Activated CD4-positive, alpha-beta T cell treated with anti-CD3 and anti-CD28 coated beads, Interleukin-2, Interleukin-4, amounts not matched to agents 100 ng/mL and 50 ng/mL, durations not matched to agents 16 hours and 8 hours (primary cell): Measurements from ENCODE around the gene DGKE.

Experiments
- DNase-seq: peaks from one replicate; pipeline ENCODE4 v3.0.0-alpha.2; 2020; ENCODE audit warnings: low spot score

The DGKE gene

GRCh38 chr17:56891751-56892150 lies 57.8 kb downstream of the DGKE start:
- no peak for DNase-seq

GRCh38 chr17:56892333-56892732 lies 58.4 kb downstream of the DGKE start:
- no peak for DNase-seq

DNA sequence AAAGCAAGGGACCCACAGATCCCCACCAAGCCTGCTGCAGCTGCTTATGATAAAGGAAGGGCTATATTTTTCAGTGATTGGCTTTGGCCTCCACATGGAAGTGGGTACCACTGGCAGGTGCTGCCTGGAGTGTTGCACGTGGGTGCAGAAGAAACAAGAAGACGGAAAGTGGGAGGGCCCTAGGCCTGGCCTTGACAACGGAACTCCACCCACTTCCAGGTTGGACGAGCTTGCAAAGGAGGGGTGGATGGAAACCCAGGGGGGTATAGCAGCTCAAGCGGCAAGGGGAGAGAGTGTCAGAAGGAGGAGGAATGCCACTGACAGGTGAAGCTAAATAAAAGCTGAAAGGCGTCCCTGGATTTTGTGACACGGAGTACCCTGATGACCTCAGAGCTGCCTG lies 59.6 kb downstream of the DGKE start:
- no peak for DNase-seq

DNA sequence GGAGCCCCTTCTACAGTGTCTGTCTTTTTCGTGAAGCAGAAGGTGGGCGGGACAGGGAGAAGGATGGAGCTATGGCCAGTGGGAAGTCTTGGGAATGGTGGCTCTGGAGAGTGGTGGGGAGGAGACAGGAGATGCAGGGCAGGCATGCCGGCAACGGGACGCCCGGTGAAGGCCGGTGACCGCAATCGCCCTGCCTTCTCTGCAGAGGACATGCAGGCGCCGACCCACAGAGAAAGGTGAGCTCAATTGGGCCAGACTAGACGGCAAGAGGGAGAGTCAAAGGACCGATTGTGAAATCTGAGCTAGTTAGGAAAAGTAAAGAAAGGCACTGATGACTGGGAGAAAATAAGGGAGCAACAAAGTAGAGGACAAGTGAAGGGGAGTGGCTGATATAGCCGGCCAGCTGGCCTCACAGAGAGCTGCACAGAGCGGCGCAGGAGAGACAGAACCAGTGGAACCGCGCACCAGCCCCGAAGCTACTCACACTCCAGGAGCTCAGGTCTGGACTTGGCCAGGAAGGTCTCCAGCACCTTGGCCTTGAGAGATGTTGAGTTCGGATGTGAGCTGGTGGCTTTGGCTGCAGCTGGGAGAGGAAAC lies 61.0 kb downstream of the DGKE start:
- no peak for DNase-seq

DNA sequence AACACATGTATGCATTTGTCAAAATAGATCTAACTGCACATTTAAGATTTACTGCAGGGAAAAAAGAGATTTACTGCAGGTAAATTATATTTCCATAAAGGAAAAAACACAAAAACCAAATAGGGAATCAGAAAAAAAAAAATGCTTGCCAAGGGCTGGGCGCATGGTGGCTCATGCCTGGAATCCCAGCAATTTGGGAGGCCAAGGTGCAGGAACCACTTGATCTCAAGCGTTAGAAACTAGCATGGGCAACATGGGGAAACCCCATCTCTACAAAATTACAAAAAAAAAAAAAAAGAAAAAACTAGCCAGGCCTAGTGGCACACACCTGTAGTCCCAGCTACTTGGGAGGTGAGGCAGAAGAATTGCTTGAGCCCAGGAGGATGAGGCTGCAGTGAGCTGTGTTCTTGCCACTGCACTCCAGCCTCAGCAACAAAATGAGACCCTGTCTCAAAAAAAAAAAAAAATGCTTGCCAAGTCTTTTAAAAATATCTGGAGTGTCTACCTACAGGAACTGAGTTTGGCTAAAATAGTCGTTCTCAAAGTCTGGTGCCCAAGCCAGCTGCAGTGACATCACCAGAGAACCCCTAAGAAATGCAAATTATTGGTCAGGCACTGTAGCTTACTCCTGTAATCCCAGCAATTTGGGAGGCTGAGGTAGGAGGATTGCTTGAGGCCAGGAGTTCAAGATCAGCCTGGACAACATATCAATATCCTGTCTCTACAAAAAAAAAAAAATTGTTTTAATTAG lies 62.4 kb downstream of the DGKE start:
- no peak for DNase-seq

DNA sequence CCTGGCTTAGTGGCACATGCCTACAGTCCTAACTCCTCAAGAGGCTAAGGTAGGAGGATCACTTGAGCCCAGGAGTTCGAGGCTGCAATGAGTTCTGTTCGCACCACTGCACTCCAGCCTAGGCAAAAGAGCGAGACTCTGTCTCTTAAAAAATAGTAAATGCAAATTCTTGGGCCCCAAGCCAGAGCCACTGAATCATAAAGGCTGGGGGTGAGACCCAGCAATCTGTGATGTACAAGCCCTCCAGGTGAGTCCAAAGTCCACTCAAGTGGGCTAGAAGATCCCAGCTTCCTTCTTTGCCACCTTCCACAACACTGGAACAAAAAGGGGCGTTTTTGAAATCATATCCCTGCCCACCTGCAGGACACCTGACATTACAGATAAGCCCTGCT lies 63.0 kb downstream of the DGKE start:
- no peak for DNase-seq

GRCh38 chr17:56897646-56898424 lies 63.9 kb downstream of the DGKE start:
- no peak for DNase-seq

DNA sequence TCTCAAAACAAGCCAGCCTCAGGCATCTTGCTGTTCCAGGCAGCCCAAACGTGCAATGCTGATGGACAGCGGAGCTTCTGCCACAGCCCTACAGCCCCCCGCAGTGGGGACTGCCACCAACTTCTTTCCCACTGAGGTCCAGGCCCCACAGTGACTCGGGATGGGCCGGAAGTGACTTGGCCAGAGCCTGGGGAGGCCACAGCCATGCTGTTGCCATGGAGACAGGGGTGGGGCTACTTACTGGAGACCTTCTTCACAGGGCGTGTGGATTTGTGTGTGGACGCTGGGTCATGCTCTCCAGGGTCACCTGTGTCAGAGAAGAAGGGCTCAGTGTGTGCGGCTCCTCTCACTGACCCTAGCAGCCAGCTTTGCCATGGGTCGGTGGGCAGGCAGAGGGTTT lies 64.9 kb downstream of the DGKE start:
- DNase-seq = no peak

DNA sequence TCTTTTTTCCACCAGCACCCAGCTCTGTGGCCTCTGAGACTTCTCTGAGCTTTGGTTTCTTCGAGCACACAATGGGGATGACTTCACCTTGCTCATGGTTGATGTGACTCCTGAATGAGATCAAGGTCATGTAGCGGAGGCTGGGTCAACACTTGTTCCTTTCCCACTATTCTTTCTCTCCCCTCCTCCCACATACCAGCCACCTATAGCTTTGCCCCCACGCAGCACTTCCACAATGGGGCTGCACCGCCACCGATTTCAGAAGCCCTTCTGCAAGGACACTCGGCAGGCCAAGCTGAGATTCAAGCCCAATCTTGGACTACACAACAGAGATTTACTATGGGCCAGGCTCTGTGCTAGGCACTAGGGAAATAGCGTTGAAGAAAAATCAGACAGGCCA lies 65.5 kb downstream of the DGKE start:
- DNase-seq = no peak

GRCh38 chr17:56902348-56902747 lies 68.4 kb downstream of the DGKE start:
- DNase-seq = no peak

GRCh38 chr17:56903560-56903959 lies 69.6 kb downstream of the DGKE start:
- no peak for DNase-seq

DNA sequence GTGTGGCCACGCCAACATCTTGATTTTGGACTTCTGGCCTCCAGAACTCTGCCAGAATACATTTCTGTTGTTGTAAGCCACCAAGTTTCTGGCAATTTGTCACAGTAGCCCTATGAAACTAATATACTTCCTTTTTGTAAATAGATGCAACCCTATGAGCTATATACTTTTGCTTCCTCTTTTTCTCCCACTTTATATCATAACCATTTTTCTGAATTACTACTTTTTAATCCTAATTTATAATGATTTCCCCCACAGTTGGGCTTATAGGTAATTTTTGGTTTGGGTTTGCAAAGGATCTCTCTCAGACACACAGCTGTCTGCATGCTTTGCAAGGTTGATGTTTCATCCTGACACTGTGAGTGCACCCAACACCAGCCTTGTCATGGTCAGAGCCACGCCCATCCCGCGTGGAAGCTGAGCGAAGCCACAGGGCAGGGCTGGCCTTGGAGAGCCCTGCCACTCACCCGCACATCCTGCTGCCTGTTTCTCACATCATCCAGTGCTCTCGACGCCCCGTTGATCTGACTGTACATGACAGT lies 74.1 kb downstream of the DGKE start:
- peak; percentile 59 for DNase-seq

- DNase-seq = no peak
Observed at GRCh38 chr17:56909742-56910508, 76.0 kb downstream of the DGKE start.

- no peak for DNase-seq
Observed at GRCh38 chr17:56910509-56911235, 76.7 kb downstream of the DGKE start.

- no peak for DNase-seq
Observed at GRCh38 chr17:56912105-56912999, 78.4 kb downstream of the DGKE start.

DNA sequence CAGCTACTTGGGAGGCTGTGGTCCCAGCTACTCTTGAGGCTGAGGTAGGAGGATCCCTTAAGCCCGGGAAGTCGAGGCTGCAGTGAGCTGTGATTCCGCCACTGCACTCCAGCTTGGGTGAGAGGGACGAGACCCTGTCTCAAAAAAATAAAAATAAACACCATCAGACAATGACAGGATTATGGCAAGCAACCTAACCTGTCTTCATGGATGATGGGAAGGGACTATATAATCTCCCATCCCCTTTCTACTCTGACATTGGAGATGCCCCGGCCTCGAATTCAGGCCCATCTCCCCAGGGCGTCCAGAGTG lies 79.0 kb downstream of the DGKE start:
- DNase-seq = no peak

DNA sequence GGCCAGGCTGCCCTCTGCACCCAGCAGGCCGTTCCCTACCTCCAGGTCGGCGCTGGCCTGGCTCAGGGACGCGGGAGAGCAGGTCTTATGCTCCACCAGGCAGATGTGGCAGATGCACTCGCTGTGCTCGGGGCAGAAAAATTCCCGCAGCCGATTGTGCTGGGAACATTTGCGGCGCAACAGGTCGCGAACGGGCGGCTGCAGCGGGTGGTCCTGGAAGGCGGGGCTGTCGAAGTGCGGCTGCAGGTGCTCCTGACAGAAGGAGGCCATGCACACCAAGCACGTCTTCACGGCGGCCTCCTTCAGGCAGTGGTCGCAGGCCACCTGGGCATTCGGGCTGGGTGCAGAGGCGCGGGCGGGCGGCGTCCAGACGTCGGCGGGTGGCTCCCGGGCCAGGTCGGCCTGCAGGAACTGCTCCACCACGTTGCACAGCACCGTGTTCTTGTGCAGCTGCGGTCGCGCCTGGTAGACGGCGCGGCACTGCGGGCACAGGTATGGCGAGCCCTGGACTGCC lies 79.5 kb downstream of the DGKE start:
- DNase-seq = no peak

DNA sequence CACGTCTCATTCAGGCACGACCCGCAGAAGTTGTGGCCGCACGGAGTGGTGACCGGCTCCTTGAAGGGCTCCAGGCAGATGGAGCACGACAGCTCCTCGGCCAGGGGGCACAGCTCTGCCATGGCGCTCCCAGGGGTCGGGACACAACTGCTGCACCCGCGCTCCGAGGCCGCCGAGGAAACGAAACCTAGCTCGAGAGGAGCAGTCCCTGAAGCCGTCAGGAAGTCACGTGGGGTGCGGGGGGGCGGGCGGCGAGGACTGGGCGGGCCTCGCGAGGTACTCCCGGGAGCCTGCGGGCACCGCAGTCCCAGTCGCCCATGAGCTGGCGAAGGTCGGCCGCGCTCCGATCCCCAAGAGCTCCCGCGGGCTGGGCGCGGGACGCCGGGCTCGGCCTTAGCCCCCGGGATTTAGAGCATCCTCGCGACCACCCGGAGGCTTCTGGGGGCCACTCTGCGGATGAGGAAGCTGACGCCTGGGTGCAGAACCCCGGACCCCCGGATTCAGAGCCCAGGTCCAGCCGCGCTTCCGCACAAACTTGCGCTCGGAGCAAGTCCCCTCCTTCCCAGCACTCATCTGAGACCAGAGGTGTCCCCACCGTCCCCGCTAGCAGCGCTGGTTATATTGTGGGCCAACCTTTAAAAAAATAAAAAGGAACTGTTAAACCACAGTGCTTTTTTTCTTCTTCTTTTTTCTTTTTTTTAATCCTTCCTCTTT lies 80.1 kb downstream of the DGKE start, which contains the start of gene TRIM25:
TSS of gene TRIM25 (minus strand) at position 183 of the 714 bp plus-strand sequence. CDS start at position 122, 61 bp downstream.
- peak; percentile 93 for DNase-seq

GRCh38 chr17:56914581-56915273 lies 80.8 kb downstream of the DGKE start:
- DNase-seq = no peak
